GM23338 (cell line): ENCODE data around the gene OAS3. TPM values are rescaled to one million over a fixed set of nuclear protein-coding genes. Genes with fewer than 3 reads are reported as not detected.

ENCODE experiments used
- ATAC-seq: fragments of 200-7000 bp; cut with Tn5 transposase; 3 replicates; pipeline ENCODE4 v1.9.1; 2020
- DNase-seq: peaks from one replicate; pipeline ENCODE4 v3.0.0-alpha.2; 2015; ENCODE audit warnings: low spot score
- H2AFZ ChIP-seq: fragments of 200-600 bp; sonication (generic); 2 replicates; pipeline ENCODE4 v1.8.0; 2016; ENCODE audit warnings: antibody characterized with exemption, mild to moderate bottlenecking, moderate library complexity
- H3F3A ChIP-seq: fragments of 200-600 bp; sonication (generic); replicated peaks from 2 replicates; pipeline ENCODE4 v1.8.0; 2017; ENCODE audit warnings: antibody characterized with exemption, mixed run types, low read depth
- H3K27ac ChIP-seq: fragments of 200-600 bp; sonication (generic); 2 replicates; pipeline ENCODE4 v1.6.1; 2016; ENCODE audit warnings: low read depth
- H3K27me3 ChIP-seq: fragments of 200-600 bp; sonication (generic); 2 replicates; pipeline ENCODE4 v1.8.0; 2016; ENCODE audit warnings: mild to moderate bottlenecking, mixed run types, moderate library complexity; ENCODE audit not compliant: insufficient read depth
- H3K36me3 ChIP-seq: fragments of 200-600 bp; sonication (generic); 2 replicates; pipeline ENCODE4 v1.8.0; 2016; ENCODE audit warnings: mild to moderate bottlenecking; ENCODE audit not compliant: insufficient read depth
- H3K4me1 ChIP-seq: fragments of 200-600 bp; sonication (generic); 2 replicates; pipeline ENCODE4 v1.8.0; 2016; ENCODE audit warnings: mild to moderate bottlenecking, moderate library complexity; ENCODE audit not compliant: insufficient read depth
- H3K4me2 ChIP-seq: fragments of 200-600 bp; sonication (generic); 2 replicates; pipeline ENCODE4 v1.7.1; 2017; ENCODE audit warnings: mixed run types
- H3K4me3 ChIP-seq: fragments of 200-600 bp; sonication (generic); 2 replicates; pipeline ENCODE4 v1.6.1; 2016; ENCODE audit warnings: mixed run types
- H3K79me2 ChIP-seq: fragments of 200-600 bp; sonication (generic); replicated peaks from 2 replicates; pipeline ENCODE4 v1.8.0; 2017; ENCODE audit warnings: mild to moderate bottlenecking; ENCODE audit not compliant: insufficient read depth
- H3K9me2 ChIP-seq: fragments of 200-600 bp; sonication (generic); 2 replicates; pipeline ENCODE4 v1.8.0; 2017; ENCODE audit not compliant: insufficient read depth
- H4K20me1 ChIP-seq: fragments of 200-600 bp; sonication (generic); replicated peaks from 2 replicates; pipeline ENCODE4 v1.8.0; 2017; ENCODE audit warnings: mild to moderate bottlenecking; ENCODE audit not compliant: insufficient read depth
- H3K27ac Mint-ChIP-seq: 2 replicates; pipeline ENCODE4 v1.8.0; 2020; ENCODE audit warnings: inconsistent platforms, mild to moderate bottlenecking, moderate library complexity, mixed read lengths
- H3K27me3 Mint-ChIP-seq: 3 replicates; pipeline ENCODE4 v1.8.0; 2022; ENCODE audit warnings: low read depth, mild to moderate bottlenecking, moderate library complexity, mixed read lengths, inconsistent platforms; ENCODE audit not compliant: insufficient read depth, poor library complexity
- H3K36me3 Mint-ChIP-seq: 3 replicates; pipeline ENCODE4 v1.8.0; 2021; ENCODE audit warnings: low read depth, mild to moderate bottlenecking, inconsistent platforms, moderate library complexity, mixed read lengths
- H3K4me1 Mint-ChIP-seq: 3 replicates; pipeline ENCODE4 v1.8.0; 2020; ENCODE audit warnings: mild to moderate bottlenecking, inconsistent platforms, mixed read lengths
- H3K4me3 Mint-ChIP-seq: 3 replicates; pipeline ENCODE4 v1.8.0; 2021; ENCODE audit warnings: moderate library complexity, mild to moderate bottlenecking, inconsistent platforms, mixed read lengths
- H3K9me3 Mint-ChIP-seq: 3 replicates; pipeline ENCODE4 v1.8.0; 2020; ENCODE audit warnings: moderate library complexity, mild to moderate bottlenecking, inconsistent platforms, mixed read lengths
- EZH2phosphoT487 ChIP-seq: fragments of 200-600 bp; sonication (generic); IDR thresholded peaks from one replicate; pipeline ENCODE4 v1.8.1; 2018; ENCODE audit warnings: antibody characterized with exemption; ENCODE audit not compliant: unreplicated experiment
- JUNB ChIP-seq: IDR thresholded peaks from one replicate; pipeline ENCODE4 v1.6.1; 2016; ENCODE audit warnings: antibody characterized with exemption; ENCODE audit not compliant: unreplicated experiment
- ZNF331 ChIP-seq: fragments of 250-450 bp; sonication (Bioruptor Pico); IDR thresholded peaks from 2 replicates; pipeline ENCODE4 v1.5.0; 2020; ENCODE audit warnings: low read depth, mild to moderate bottlenecking, moderate library complexity
- polyA plus RNA-seq: library from polyadenylated mRNA; unstranded; fragments of >200 nt; fragmentation: Nextera tagmentation; extraction: Ambion mirVana; gene quantifications from 2 replicates; pipeline ENCODE4 v1.2.1, GENCODE V29; 2016
- total RNA-seq: library from RNA; depleted of rRNA; stranded (reverse); fragments of >200 nt; shearing (Covaris generic); gene quantifications from 2 replicates; pipeline ENCODE4 v1.2.3, GENCODE V29; 2014
- TF ChIP-seq, protein P1 (sequence below): IDR thresholded peaks from one replicate; pipeline ENCODE4 v1.6.1; 2018; ENCODE audit warnings: antibody characterized with exemption; ENCODE audit not compliant: unreplicated experiment
- TF ChIP-seq, protein P2 (sequence below): fragments of 250-450 bp; sonication (Bioruptor Pico); IDR thresholded peaks from 2 replicates; pipeline ENCODE4 v1.5.0; 2020; ENCODE audit warnings: mild to moderate bottlenecking, moderate library complexity

OAS3 gene
- total and polyA plus RNA-seq, 2 experiments from 2014 or later = 0.27 to 1.4 TPM

DNA sequence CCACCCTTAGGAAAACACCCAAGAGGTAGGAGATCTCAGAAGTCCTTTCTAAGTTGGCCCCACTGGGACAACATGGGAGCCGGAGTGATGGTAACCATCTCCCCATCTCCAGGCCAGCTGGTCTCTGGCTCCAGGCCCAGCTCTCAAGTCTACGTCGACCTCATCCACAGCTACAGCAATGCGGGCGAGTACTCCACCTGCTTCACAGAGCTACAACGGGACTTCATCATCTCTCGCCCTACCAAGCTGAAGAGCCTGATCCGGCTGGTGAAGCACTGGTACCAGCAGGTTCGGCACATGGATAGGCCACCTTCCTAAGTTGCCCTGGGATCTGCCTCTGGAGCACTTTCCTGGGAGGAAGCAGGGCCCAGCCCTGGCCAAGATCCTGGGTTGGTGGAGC is 29.0 kb downstream of the OAS3 start:
- no peaks in the 10 kb centered on the region for H3F3A ChIP-seq
- no peak for DNase-seq
- TF ChIP-seq ZNF331 (CRISPR knock-in tag) = no peak
- no peaks in the 10 kb centered on the region for H3K4me1 ChIP-seq
- H4K20me1 ChIP-seq = no peaks in the 10 kb centered on the region
- Mint-ChIP-seq H3K4me3 (no peak overlapping the region), H3K9me3 (no peaks in the 10 kb centered on the region), H3K27ac (no peak overlapping the region), H3K27me3 (peaks cover 13% of the 10 kb centered on the region), H3K36me3 (no peaks in the 10 kb centered on the region), H3K4me1 (no peaks in the 10 kb centered on the region)
- ATAC-seq = no peak
- 0 out of 2 replicates have a peak, but pooled peaks cover 5% of the 10 kb centered on the region for H3K9me2 ChIP-seq
- H3K36me3 ChIP-seq = no peaks in the 10 kb centered on the region
- no peaks in the 10 kb centered on the region for H3K27me3 ChIP-seq
- H2AFZ ChIP-seq = no peak overlapping the region
- H3K4me3 ChIP-seq = no peak overlapping the region
- no peaks in the 10 kb centered on the region for H3K79me2 ChIP-seq
- H3K27ac ChIP-seq = no peak overlapping the region
- no peak overlapping the region for H3K4me2 ChIP-seq

DNA sequence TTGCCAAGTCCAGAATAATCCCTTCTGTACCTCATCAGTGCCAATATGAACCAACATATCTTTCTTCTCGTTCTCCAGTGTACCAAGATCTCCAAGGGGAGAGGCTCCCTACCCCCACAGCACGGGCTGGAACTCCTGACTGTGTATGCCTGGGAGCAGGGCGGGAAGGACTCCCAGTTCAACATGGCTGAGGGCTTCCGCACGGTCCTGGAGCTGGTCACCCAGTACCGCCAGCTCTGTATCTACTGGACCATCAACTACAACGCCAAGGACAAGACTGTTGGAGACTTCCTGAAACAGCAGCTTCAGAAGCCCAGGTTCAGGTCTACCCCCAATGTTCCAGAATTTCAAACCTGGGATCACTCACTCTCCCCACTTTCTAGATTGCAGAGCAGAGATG is 29.6 kb downstream of the OAS3 start:
- no peak for DNase-seq
- TF ChIP-seq EZH2phosphoT487 = no peak
- no peak overlapping the region for H3K4me3 ChIP-seq
- H3K4me3 Mint-ChIP-seq = no peak overlapping the region
- 0 out of 2 replicates have a peak, but pooled peaks cover 5% of the 10 kb centered on the region for H3K9me2 ChIP-seq
- H3K27me3 Mint-ChIP-seq = peaks cover 14% of the 10 kb centered on the region
- no peaks in the 10 kb centered on the region for H4K20me1 ChIP-seq
- H3K36me3 ChIP-seq = no peaks in the 10 kb centered on the region
- no peaks in the 10 kb centered on the region for H3F3A ChIP-seq
- no peaks in the 10 kb centered on the region for H3K27me3 ChIP-seq
- no peak overlapping the region for H3K27ac Mint-ChIP-seq
- H2AFZ ChIP-seq = no peak overlapping the region
- no peaks in the 10 kb centered on the region for H3K36me3 Mint-ChIP-seq
- H3K9me3 Mint-ChIP-seq = no peaks in the 10 kb centered on the region
- no peak overlapping the region for H3K4me2 ChIP-seq
- H3K4me1 ChIP-seq = no peaks in the 10 kb centered on the region
- no peaks in the 10 kb centered on the region for H3K79me2 ChIP-seq
- H3K4me1 Mint-ChIP-seq = no peaks in the 10 kb centered on the region
- no peak for ATAC-seq
- no peak overlapping the region for H3K27ac ChIP-seq

DNA sequence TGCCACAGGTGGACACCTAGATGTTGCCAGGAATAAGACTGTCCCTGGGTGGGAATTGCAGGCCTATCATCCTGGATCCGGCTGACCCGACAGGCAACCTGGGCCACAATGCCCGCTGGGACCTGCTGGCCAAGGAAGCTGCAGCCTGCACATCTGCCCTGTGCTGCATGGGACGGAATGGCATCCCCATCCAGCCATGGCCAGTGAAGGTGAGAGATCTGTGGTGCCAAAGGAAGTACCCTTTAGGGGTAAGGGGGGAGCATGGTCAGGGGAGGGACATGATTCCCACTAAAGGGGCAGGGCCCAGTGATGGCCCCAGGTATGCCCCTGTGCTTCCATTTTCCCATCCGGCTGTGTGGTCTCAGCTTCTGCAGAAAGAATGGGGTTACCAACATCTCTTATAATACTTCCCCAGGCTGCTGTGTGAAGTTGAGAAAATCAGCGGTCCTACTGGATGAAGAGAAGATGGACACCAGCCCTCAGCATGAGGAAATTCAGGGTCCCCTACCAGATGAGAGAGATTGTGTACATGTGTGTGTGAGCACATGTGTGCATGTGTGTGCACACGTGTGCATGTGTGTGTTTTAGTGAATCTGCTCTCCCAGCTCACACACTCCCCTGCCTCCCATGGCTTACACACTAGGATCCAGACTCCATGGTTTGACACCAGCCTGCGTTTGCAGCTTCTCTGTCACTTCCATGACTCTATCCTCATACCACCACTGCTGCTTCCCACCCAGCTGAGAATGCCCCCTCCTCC is 31.5 kb downstream of the OAS3 start:
- no peaks in the 10 kb centered on the region for H3K4me1 Mint-ChIP-seq
- no peak overlapping the region for H3K4me3 ChIP-seq
- H3F3A ChIP-seq = no peaks in the 10 kb centered on the region
- no peak overlapping the region for H3K27ac ChIP-seq
- no peaks in the 10 kb centered on the region for H3K36me3 Mint-ChIP-seq
- H3K27me3 ChIP-seq = no peaks in the 10 kb centered on the region
- no peak overlapping the region for H2AFZ ChIP-seq
- H3K36me3 ChIP-seq = no peaks in the 10 kb centered on the region
- no peak for ATAC-seq
- H3K27ac Mint-ChIP-seq = no peak overlapping the region
- H3K9me2 ChIP-seq = 0 out of 2 replicates have a peak, but pooled peaks cover 5% of the 10 kb centered on the region
- DNase-seq = no peak
- H3K9me3 Mint-ChIP-seq = no peaks in the 10 kb centered on the region
- H3K4me3 Mint-ChIP-seq = no peak overlapping the region
- no peaks in the 10 kb centered on the region for H4K20me1 ChIP-seq
- H3K4me2 ChIP-seq = no peak overlapping the region
- no peaks in the 10 kb centered on the region for H3K79me2 ChIP-seq
- no peaks in the 10 kb centered on the region for H3K4me1 ChIP-seq
- H3K27me3 Mint-ChIP-seq = peaks cover 14% of the 10 kb centered on the region
- TF ChIP-seq, protein P1, sequence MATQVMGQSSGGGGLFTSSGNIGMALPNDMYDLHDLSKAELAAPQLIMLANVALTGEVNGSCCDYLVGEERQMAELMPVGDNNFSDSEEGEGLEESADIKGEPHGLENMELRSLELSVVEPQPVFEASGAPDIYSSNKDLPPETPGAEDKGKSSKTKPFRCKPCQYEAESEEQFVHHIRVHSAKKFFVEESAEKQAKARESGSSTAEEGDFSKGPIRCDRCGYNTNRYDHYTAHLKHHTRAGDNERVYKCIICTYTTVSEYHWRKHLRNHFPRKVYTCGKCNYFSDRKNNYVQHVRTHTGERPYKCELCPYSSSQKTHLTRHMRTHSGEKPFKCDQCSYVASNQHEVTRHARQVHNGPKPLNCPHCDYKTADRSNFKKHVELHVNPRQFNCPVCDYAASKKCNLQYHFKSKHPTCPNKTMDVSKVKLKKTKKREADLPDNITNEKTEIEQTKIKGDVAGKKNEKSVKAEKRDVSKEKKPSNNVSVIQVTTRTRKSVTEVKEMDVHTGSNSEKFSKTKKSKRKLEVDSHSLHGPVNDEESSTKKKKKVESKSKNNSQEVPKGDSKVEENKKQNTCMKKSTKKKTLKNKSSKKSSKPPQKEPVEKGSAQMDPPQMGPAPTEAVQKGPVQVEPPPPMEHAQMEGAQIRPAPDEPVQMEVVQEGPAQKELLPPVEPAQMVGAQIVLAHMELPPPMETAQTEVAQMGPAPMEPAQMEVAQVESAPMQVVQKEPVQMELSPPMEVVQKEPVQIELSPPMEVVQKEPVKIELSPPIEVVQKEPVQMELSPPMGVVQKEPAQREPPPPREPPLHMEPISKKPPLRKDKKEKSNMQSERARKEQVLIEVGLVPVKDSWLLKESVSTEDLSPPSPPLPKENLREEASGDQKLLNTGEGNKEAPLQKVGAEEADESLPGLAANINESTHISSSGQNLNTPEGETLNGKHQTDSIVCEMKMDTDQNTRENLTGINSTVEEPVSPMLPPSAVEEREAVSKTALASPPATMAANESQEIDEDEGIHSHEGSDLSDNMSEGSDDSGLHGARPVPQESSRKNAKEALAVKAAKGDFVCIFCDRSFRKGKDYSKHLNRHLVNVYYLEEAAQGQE = no peak
- TF ChIP-seq JUNB = no peak
- TF ChIP-seq, protein P2, sequence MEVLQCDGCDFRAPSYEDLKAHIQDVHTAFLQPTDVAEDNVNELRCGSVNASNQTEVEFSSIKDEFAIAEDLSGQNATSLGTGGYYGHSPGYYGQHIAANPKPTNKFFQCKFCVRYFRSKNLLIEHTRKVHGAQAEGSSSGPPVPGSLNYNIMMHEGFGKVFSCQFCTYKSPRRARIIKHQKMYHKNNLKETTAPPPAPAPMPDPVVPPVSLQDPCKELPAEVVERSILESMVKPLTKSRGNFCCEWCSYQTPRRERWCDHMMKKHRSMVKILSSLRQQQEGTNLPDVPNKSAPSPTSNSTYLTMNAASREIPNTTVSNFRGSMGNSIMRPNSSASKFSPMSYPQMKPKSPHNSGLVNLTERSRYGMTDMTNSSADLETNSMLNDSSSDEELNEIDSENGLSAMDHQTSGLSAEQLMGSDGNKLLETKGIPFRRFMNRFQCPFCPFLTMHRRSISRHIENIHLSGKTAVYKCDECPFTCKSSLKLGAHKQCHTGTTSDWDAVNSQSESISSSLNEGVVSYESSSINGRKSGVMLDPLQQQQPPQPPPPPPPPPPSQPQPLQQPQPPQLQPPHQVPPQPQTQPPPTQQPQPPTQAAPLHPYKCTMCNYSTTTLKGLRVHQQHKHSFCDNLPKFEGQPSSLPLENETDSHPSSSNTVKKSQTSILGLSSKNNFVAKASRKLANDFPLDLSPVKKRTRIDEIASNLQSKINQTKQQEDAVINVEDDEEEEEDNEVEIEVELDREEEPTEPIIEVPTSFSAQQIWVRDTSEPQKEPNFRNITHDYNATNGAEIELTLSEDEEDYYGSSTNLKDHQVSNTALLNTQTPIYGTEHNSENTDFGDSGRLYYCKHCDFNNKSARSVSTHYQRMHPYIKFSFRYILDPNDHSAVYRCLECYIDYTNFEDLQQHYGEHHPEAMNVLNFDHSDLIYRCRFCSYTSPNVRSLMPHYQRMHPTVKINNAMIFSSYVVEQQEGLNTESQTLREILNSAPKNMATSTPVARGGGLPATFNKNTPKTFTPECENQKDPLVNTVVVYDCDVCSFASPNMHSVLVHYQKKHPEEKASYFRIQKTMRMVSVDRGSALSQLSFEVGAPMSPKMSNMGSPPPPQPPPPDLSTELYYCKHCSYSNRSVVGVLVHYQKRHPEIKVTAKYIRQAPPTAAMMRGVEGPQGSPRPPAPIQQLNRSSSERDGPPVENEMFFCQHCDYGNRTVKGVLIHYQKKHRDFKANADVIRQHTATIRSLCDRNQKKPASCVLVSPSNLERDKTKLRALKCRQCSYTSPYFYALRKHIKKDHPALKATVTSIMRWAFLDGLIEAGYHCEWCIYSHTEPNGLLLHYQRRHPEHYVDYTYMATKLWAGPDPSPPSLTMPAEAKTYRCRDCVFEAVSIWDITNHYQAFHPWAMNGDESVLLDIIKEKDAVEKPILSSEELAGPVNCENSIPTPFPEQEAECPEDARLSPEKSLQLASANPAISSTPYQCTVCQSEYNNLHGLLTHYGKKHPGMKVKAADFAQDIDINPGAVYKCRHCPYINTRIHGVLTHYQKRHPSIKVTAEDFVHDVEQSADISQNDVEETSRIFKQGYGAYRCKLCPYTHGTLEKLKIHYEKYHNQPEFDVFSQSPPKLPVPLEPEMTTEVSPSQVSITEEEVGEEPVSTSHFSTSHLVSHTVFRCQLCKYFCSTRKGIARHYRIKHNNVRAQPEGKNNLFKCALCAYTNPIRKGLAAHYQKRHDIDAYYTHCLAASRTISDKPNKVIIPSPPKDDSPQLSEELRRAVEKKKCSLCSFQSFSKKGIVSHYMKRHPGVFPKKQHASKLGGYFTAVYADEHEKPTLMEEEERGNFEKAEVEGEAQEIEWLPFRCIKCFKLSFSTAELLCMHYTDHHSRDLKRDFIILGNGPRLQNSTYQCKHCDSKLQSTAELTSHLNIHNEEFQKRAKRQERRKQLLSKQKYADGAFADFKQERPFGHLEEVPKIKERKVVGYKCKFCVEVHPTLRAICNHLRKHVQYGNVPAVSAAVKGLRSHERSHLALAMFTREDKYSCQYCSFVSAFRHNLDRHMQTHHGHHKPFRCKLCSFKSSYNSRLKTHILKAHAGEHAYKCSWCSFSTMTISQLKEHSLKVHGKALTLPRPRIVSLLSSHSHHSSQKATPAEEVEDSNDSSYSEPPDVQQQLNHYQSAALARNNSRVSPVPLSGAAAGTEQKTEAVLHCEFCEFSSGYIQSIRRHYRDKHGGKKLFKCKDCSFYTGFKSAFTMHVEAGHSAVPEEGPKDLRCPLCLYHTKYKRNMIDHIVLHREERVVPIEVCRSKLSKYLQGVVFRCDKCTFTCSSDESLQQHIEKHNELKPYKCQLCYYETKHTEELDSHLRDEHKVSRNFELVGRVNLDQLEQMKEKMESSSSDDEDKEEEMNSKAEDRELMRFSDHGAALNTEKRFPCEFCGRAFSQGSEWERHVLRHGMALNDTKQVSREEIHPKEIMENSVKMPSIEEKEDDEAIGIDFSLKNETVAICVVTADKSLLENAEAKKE (CRISPR knock-in tag) = no peak
